Ovary (tissue), 9 donors: ENCODE results near the gene IL15. TPM values are rescaled to one million over a fixed set of nuclear protein-coding genes. Genes with fewer than 3 reads are reported as not detected.

Experiments used
- DNase-seq, 5 donors: peaks; one replicate each; pipeline ENCODE4 v3.0.0-alpha.2; 2019 to 2020
- H3K27ac ChIP-seq, 2 donors: fragments of 200-600 bp; one replicate each; pipeline versions ENCODE4 v1.5.1 to v1.8.0; 2019 to 2022
- H3K27me3 ChIP-seq: fragments of 200-600 bp; one replicate; pipeline ENCODE4 v1.8.0; 2022
- H3K36me3 ChIP-seq: fragments of 200-600 bp; sonication (generic); one replicate; pipeline ENCODE4 v1.5.1; 2019
- H3K4me1 ChIP-seq: one replicate; pipeline ENCODE4 v1.8.1; 2013; ENCODE audit warnings: mild to moderate bottlenecking, moderate library complexity; ENCODE audit not compliant: insufficient read depth
- H3K4me3 ChIP-seq: fragments of 200-600 bp; sonication (generic); one replicate; pipeline ENCODE4 v1.5.1; 2017
- H3K9me3 ChIP-seq, 2 donors: fragments of 200-600 bp in 1 of 2; sonication (generic) in 1 of 2; one replicate each; pipeline versions ENCODE4 v1.5.1 to v1.8.1; 2013 to 2019; ENCODE audit warnings: mild to moderate bottlenecking in 1 of 2, moderate library complexity in 1 of 2
- CTCF ChIP-seq, 3 donors: fragments of 450-650 bp in 2 of 3; fragments of 200-600 bp in 1 of 3; IDR thresholded peaks; one replicate each; pipeline versions ENCODE4 v1.5.1 to v1.8.0; 2016 to 2022; ENCODE audit warnings: antibody characterized with exemption in 3 of 3, mild to moderate bottlenecking in 1 of 3
- EP300 ChIP-seq: sonication (generic); formaldehyde crosslinking; IDR thresholded peaks from one replicate; pipeline ENCODE4 v1.6.1; 2017; ENCODE audit warnings: antibody characterized with exemption
- POLR2A ChIP-seq: fragments of 450-650 bp; IDR thresholded peaks from one replicate; pipeline ENCODE4 v1.6.1; 2017; ENCODE audit warnings: antibody characterized with exemption, mild to moderate bottlenecking, moderate library complexity
- WGBS, 3 donors: extraction: QIAGEN DNeasy Blood & Tissue Kit in 1 of 3; methylation state at CpG; one replicate each; pipeline versions ENCODE4 v1.1.5 to v1.1.7; 2013 to 2017; 5-methylcytosine and 5-hydroxymethylcytosine counted together
- intact Hi-C, 4 donors: fragments of 100-400 bp; cut with DNase I; formaldehyde crosslinking; loops; one replicate each; pipeline versions ENCODE4 v1.11.0 to v1.15.1; 2022 to 2023
- polyA plus RNA-seq, 2 donors: library from polyadenylated mRNA; stranded (reverse); fragments of 200-250 nt in 1 of 2; fragments of 350-450 nt in 1 of 2; fragmentation: Illumina TruSeq in 1 of 2; extraction: RNeasy Lipid Tissue Mini Kit (QIAGEN cat#74804) in 1 of 2; gene quantifications; one replicate each; pipeline ENCODE4 v1.2.3, GENCODE V29; 2013 to 2014
- total RNA-seq, 7 donors: library from RNA; depleted of rRNA in 2 of 7; stranded (reverse); fragments of >200 nt in 2 of 7; fragmentation: NEBNext Ultra II Directional in 3 of 7; extraction: Animal tissue kit (Norgen Biotek cat#: 25700) in 3 of 7; gene quantifications; one replicate each; pipeline versions ENCODE4 v1.1.0 to v1.2.4, GENCODE V29; 2016 to 2023
- donor health status: DM: no; HTN: no; CAD: no; lungs with moderate emphysema.
- donor health status: DM: no; HTN: no; CAD: no.
- donor health status: Bipolar disorder and iron deficiency.
- donor health status: DM: yes; HTN: yes; CAD: no.
- donor health status: DM: no; HTN: no; CAD: no.
- donor health status: DM: yes; HTN: yes; CAD: no.

The IL15 gene
- total and polyA plus RNA-seq, 9 donors = 0.73 to 12.9 (median 1.1) TPM

- no peaks in the 10 kb centered on the region for H3K9me3 ChIP-seq
- intact Hi-C loops = no loop called here
- TF ChIP-seq POLR2A (no peak), CTCF (IDR thresholded peaks at IDR 0.05) (no peak), EP300 (no peak)
- WGBS, 3 donors = 66 to 68% (median 67%) methylated on average over 2 of the region's 2 CpGs
- no peaks in the 10 kb centered on the region for H3K4me1 ChIP-seq
- no peak overlapping the region for H3K4me3 ChIP-seq
- H3K36me3 ChIP-seq = no peaks in the 10 kb centered on the region
- DNase-seq = no peak
- no peak overlapping the region for H3K27ac ChIP-seq
- no peaks in the 10 kb centered on the region for H3K27me3 ChIP-seq
Observed at GRCh38 chr4:141763374-141763773, 127.0 kb downstream of the IL15 start.

DNA sequence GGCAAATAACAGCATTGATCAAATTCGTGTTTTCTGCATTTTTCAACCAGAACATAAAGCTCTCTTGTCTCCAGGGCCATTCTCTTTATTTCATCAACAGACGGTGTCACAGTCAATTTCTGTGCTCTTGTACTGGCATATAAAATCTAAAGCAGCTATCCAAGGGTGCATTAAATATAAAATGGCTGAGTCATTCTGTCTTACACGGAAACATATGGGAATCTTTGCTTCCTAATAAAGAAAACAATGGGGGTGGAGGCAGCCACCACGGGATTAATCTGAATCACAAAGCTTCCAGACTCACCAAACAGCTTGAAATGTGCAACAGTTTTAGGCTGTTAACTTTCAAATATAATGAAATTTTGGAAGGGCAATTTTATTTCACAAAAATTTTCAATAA lies 132.6 kb downstream of the IL15 start:
- TF ChIP-seq POLR2A = no peak
- TF ChIP-seq CTCF (IDR thresholded peaks at IDR 0.05) = no peak
- no peak for TF ChIP-seq EP300
- Histone ChIP-seq H3K36me3 (no peaks in the 10 kb centered on the region), H3K4me1 (no peaks in the 10 kb centered on the region), H3K27ac (no peak overlapping the region), H3K9me3 (no peaks in the 10 kb centered on the region), H3K27me3 (no peaks in the 10 kb centered on the region), H3K4me3 (no peak overlapping the region)
- WGBS, 3 donors = 44 to 50% (median 46%) methylated on average over 4 of the region's 4 CpGs
- intact Hi-C loops = no loop called here
- DNase-seq = no peak

DNA sequence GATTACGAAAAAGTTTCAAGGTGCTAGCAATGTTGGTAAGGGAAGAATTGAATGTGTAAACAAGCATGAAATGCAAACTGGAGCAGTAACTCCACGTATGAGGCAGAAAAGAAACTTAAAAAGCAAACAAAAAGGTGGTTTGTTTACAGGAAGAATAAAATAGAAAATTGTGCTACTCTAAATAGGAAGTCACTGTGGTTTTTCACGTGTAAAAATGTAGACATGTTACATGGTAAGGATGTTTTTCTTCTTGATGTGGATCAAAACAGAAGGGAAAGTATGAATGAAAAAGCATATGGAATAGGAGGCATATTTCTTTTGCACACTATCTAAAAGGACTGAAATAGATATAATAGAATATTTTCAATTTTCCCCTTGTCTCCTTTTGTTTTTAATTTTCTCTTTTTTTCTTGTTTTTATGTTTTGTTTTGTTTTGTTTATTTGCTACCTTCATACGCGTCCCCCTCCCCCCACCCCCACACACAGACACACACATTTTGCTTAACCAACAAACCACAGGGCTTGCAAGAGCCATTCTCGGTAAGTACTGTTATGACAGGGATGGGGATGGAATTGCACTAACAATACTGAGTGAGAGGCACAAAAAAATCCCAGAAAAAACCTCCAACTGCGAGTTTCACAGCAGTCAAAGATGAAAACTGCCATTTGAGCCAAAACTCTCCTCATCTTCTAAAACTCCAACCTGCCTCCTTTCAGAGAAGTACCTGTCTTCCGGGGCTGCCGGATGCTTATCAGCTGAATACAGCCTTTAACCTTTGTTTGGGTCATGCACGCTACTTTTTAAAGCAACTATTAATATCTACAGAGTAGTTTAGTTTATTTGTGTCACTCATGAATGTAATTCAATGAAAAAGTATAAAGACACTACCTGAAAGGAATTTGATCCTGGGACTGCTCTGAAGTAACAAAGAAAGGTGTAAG lies 135.8 kb downstream of the IL15 start:
- no peaks in the 10 kb centered on the region for H3K27me3 ChIP-seq
- WGBS, 3 donors = 43 to 68% (median 47%) methylated on average over 10 of the region's 10 CpGs
- TF ChIP-seq POLR2A (no peak), EP300 (no peak), CTCF (IDR thresholded peaks at IDR 0.05) (no peak)
- H3K36me3 ChIP-seq = no peaks in the 10 kb centered on the region
- no peak for DNase-seq
- H3K4me3 ChIP-seq = no peak overlapping the region
- no peaks in the 10 kb centered on the region for H3K9me3 ChIP-seq
- no peak overlapping the region for H3K27ac ChIP-seq
- no peaks in the 10 kb centered on the region for H3K4me1 ChIP-seq
- intact Hi-C loops = no loop called here

- DNase-seq = no peak
- H3K4me3 ChIP-seq = no peak overlapping the region
- H3K9me3 ChIP-seq = no peaks in the 10 kb centered on the region
- H3K27me3 ChIP-seq = no peaks in the 10 kb centered on the region
- no peaks in the 10 kb centered on the region for H3K36me3 ChIP-seq
- H3K4me1 ChIP-seq = no peaks in the 10 kb centered on the region
- H3K27ac ChIP-seq = no peak overlapping the region
- intact Hi-C loops = no loop called here
- WGBS, 3 donors = 86 to 94% (median 92%) methylated on average over 2 of the region's 2 CpGs
- TF ChIP-seq POLR2A (no peak), EP300 (no peak), CTCF (IDR thresholded peaks at IDR 0.05) (no peak)
Observed at GRCh38 chr4:141772838-141773237, 136.5 kb downstream of the IL15 start.
